HG02610 (cell line): Measurements from ENCODE around the gene CATSPERE.

Experiments
- ATAC-seq: cut with Tn5 transposase; IDR thresholded peaks from one replicate; pipeline ENCODE4 v1.9.1; 2021; ENCODE audit warnings: mild to moderate bottlenecking, moderate library complexity; ENCODE audit not compliant: unreplicated experiment

The CATSPERE gene

GRCh38 chr1:244615301-244615700 lies 154.2 kb downstream of the CATSPERE start:
- ATAC-seq: no peak

- no peak for ATAC-seq
Observed at GRCh38 chr1:244626709-244627108, 165.6 kb downstream of the CATSPERE start.

GRCh38 chr1:244628789-244629188 lies 167.7 kb downstream of the CATSPERE start:
- ATAC-seq: no peak

- ATAC-seq: no peak
Observed at GRCh38 chr1:244633140-244633539, 172.1 kb downstream of the CATSPERE start.

- ATAC-seq: no peak
Observed at GRCh38 chr1:244634546-244634945, 173.5 kb downstream of the CATSPERE start.

GRCh38 chr1:244636488-244637259 lies 175.6 kb downstream of the CATSPERE start:
- no peak for ATAC-seq

- no peak for ATAC-seq
Observed at GRCh38 chr1:244639561-244639960, 178.5 kb downstream of the CATSPERE start.

- no peak for ATAC-seq
Observed at GRCh38 chr1:244640917-244641316, 179.8 kb downstream of the CATSPERE start.

GRCh38 chr1:244642526-244642925 lies 181.5 kb downstream of the CATSPERE start:
- no peak for ATAC-seq

- ATAC-seq: no peak
Observed at GRCh38 chr1:244642988-244643387, 181.9 kb downstream of the CATSPERE start.

GRCh38 chr1:244645414-244645813 lies 184.3 kb downstream of the CATSPERE start:
- ATAC-seq: no peak

GRCh38 chr1:244645890-244646289 lies 184.8 kb downstream of the CATSPERE start:
- no peak for ATAC-seq

- ATAC-seq: no peak
Observed at GRCh38 chr1:244647819-244648218, 186.7 kb downstream of the CATSPERE start.

GRCh38 chr1:244651956-244652622 lies 191.0 kb downstream of the CATSPERE start:
- ATAC-seq: no peak

GRCh38 chr1:244652623-244653438 lies 191.8 kb downstream of the CATSPERE start, which contains the start of gene DESI2:
Gene DESI2, plus strand, starts transcription at chr1:244653126. Its CDS starts 188 bp downstream, at chr1:244653314.
- peak; percentile 97 for ATAC-seq

GRCh38 chr1:244653439-244654107 lies 192.5 kb downstream of the CATSPERE start:
- ATAC-seq: no peak

GRCh38 chr1:244654108-244655038 lies 193.3 kb downstream of the CATSPERE start:
- ATAC-seq: no peak

GRCh38 chr1:244655186-244655585 lies 194.1 kb downstream of the CATSPERE start:
- no peak for ATAC-seq

GRCh38 chr1:244657421-244657820 lies 196.3 kb downstream of the CATSPERE start:
- no peak for ATAC-seq

GRCh38 chr1:244659694-244660093 lies 198.6 kb downstream of the CATSPERE start:
- no peak for ATAC-seq
